Measurements from ENCODE around the gene DNM1. TPM values are rescaled to one million over a fixed set of nuclear protein-coding genes. Genes with fewer than 3 reads are reported as not detected.
"Not testable (repeated sequence)": the region's sequence is repeated elsewhere in the genome, so short reads cannot be mapped to it uniquely, and the experiment has no call there.

The DNM1 gene
- total RNA-seq, 2 experiments from 2014 or later: 0.37 to 0.58 TPM

DNA sequence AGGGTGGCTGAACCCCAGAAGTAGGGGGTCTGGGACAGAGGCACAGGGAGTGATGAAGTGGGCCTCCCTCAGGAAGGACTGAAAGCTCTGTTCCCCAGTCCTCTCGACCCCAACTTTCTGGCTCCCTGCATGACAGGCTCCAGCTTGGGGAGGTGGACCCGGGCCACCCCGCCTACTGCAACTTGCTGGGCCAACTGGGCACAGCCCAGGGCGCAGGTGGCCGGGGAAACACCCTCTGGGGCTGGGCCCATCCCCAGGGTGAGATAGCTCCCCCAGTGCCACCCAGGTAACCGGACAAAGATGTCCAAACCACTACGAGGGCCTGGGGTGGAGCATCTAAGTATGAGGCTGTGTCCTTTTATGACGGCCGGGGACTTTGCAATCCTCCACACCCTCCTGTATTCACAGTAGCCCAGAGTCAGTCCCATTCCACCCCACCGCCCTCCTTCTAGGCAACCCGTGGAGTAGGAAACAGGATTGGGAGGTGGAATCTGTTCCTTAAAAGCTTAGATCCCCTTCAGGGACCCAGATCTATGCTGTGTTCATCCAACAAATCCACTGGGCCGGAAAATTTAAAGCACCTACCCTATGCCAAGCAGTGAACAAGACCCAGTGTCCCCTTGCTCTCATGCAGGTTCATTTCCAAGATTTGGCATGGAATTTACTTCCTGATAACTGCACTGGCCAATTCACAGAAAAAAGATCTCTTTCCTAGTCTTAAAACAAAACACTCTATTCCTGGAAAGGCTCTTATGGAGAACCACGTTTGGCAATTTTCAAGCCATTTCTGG, 19.9 kb downstream of the DNM1 start:
- no peaks in the 10 kb centered on the region for H3K27me3 Mint-ChIP-seq
- no peaks in the 10 kb centered on the region for H3K36me3 Mint-ChIP-seq
- H3K4me3 Mint-ChIP-seq: no peak overlapping the region
- no peak for DNase-seq
- no peak overlapping the region for H3K27ac Mint-ChIP-seq
- H3K9me3 Mint-ChIP-seq: no peaks in the 10 kb centered on the region
- peaks cover 7% of the 10 kb centered on the region for H3K4me1 Mint-ChIP-seq

DNA sequence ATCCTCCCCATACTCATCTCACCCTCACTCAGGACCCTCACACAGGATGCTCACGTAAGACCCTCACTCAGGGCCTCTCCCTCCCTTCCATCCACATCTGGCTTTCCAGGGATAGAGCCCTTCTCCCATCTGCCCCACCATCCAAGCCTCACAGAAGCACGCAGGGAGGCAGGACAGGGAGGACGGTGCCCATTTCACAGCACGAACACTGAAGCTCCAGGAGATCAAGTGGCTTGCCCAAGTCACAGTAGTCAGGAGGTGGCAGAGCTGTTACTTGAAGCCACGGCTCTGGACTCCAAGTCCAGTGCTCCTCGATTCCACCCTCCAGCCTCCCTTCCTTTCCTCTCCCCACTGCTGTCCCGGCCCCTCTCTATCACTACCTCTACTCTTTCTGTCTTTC, 21.7 kb downstream of the DNM1 start:
- no peak overlapping the region for H3K4me3 Mint-ChIP-seq

DNA sequence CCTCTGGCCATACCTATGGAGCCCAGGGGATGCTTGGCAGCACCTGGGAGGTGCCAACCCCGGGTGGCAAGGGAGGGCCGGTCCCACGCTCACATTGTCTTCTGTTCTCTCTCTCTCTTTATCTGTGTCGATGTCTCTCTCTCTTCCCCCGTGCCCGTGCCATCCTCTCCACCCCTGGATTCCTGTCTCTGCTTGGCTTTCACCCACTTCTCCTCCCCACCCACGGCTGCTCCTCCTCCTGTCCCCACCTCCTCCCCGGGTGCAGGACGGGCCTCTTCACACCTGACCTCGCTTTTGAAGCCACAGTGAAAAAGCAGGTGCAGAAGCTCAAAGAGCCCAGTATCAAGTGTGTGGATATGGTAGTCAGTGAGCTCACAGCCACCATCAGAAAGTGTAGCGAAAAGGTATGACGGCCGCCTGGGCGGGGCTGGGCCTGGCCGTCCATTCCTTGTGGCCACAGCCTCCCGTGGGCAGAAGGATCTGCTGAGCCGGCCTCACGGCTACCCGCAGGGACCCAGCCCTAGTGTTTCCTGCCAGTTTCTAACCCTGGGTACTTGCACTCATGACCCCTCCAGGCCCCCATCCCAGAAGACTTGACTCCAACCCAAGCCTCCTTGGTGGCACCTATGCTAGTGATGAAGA, 22.7 kb downstream of the DNM1 start:
- Mint-ChIP-seq H3K27ac (no peak overlapping the region), H3K27me3 (no peaks in the 10 kb centered on the region), H3K4me3 (no peak overlapping the region), H3K4me1 (no peaks in the 10 kb centered on the region), H3K36me3 (no peaks in the 10 kb centered on the region), H3K9me3 (no peaks in the 10 kb centered on the region)
- no peak for DNase-seq

More for the DNA sequence above, 21.7 kb downstream of the DNM1 start:
- Mint-ChIP-seq H3K9me3 (no peaks in the 10 kb centered on the region), H3K36me3 (no peaks in the 10 kb centered on the region), H3K4me1 (no peaks in the 10 kb centered on the region), H3K27me3 (no peaks in the 10 kb centered on the region), H3K27ac (no peak overlapping the region)
- DNase-seq: no peak

DNA sequence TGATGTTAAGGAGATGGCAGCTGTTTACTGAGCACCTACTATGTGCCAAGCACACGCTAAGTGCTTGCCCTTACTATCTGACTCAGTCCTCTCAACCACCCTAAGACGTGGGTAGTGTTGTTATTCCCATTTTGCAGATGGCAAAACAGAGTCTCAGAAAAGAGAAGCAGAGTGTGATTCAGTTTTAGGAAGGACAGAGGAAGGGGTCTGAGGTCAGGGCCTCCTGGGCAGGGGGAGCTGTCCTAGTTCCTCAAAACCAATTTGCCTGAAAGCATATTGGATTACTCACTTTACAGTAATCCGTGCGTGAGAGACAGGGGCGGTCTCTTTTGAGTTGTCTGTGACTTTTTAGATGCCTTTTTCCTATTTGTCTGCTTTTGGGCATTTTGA, 23.2 kb downstream of the DNM1 start:
- Mint-ChIP-seq H3K4me1 (no peaks in the 10 kb centered on the region), H3K36me3 (no peaks in the 10 kb centered on the region), H3K9me3 (no peaks in the 10 kb centered on the region)

DNA sequence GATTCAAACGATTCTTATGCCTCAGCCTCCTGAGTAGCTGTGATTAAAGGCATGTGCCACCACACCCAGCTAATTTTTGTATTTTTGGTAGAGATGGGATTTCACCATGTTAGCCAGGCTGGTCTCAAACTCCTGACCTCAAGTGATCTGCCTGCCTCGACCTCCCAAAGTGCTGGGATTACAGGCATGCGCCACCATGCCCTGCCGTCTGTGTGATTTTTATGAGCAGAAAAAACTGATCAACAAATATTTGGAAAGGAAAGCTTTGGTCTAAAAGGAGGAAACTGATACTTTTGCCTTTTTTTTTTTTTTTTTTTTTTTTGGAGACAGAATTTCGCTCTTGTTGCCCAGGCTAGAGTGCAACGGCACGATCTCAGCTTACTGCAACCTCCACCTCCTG, 27.7 kb downstream of the DNM1 start:
- H3K36me3 Mint-ChIP-seq, H3K4me1 Mint-ChIP-seq, H3K4me3 Mint-ChIP-seq, DNase-seq, H3K27me3 Mint-ChIP-seq, H3K9me3 Mint-ChIP-seq, H3K27ac Mint-ChIP-seq: not testable (repeated sequence)

More for the DNA sequence above, 23.2 kb downstream of the DNM1 start:
- Mint-ChIP-seq H3K4me3 (no peak overlapping the region), H3K27ac (no peak overlapping the region), H3K27me3 (no peaks in the 10 kb centered on the region)
- no peak for DNase-seq

DNA sequence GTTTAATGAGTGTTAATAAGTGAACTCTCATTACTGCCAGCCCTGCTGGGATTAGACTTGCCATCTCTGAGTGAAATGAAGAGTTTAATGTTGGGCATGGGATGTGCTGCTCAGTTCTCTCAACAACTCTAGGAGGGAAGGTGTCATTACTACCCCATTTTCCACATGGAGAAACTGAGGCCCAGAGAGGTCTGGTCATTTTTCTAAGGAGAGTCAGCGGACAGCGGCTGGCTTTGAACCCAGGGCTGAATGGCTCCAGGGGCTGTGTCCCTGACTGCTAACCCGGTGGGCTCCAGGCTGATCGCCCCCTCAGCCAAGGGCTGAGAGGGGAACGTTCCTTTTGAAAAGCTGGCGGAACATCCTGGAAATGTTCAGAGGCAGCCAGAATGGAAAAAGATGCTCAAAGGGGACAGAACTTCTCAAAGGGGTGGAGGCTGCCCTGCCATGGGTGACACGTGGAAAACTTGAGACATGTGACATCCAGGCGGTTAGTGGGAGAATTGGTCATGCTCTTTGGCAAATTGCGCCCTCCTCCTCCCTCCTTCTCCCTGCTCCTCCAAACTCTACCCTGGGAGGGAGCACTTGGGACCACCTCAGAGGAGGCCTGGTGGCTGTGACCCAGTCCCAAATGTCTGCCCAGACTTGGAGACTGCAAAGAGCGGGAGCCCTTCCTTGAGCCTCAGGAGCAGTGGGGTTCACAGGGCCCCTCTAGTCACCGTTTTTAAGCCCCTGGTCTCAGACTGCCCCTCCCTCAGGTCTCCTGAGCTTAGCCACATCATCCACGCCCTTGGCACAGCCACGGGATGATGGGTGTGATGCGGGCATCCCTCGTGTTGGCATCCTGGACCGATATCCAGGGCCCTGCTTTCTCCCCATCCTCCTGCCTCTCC, 28.7 kb downstream of the DNM1 start:
- H3K27me3 Mint-ChIP-seq: no peaks in the 10 kb centered on the region
- no peaks in the 10 kb centered on the region for H3K9me3 Mint-ChIP-seq
- H3K27ac Mint-ChIP-seq: no peak overlapping the region
- DNase-seq: no peak
- H3K4me3 Mint-ChIP-seq: no peak overlapping the region
- H3K36me3 Mint-ChIP-seq: no peaks in the 10 kb centered on the region
- H3K4me1 Mint-ChIP-seq: no peaks in the 10 kb centered on the region

DNA sequence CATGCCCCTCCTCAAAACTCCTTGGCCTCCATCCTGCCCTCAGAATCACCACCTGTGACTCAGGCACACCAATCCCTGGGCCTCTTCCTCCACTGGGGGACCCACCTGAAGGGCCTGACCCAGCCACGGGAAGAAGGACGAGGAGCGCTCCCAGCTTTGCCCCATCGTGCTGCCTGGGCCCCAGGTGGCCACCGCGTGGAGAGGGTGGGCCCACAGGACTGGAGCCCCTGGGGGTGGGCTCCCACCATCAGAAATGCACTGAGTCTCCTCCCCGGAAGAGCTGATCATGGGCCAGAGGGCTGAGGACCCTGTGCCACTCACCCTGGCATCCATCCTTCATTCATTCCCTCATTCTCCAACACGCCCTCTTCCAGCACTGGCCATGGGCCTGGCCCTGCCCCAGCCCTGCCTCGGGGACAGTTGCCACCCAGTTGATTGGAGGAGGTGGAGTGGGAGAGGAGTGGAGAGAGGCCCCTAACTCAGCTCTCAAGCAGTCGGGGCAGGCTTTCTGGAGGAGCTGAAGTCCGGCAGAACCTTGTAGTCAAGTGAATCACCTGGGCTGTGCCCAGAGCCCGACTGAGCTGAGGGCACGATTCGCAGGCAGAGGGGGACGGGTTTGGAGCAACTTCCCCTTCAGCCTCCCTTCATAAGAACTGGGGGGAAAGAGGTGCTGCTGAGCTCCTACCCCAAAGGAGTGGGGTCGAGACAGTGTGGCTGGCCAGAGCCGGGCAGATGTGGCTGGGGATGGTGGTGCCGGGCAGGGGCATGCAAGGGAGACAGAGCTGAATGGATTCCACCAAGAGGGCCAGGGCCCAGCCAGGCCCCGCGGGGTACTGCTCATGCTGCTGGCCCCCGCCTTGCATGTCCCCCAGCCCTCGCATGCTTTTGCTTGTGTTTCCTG, 29.6 kb downstream of the DNM1 start:
- Mint-ChIP-seq H3K4me1 (no peaks in the 10 kb centered on the region), H3K36me3 (no peaks in the 10 kb centered on the region), H3K9me3 (no peaks in the 10 kb centered on the region), H3K27ac (no peak overlapping the region), H3K27me3 (no peaks in the 10 kb centered on the region), H3K4me3 (no peak overlapping the region)
- DNase-seq: no peak

DNA sequence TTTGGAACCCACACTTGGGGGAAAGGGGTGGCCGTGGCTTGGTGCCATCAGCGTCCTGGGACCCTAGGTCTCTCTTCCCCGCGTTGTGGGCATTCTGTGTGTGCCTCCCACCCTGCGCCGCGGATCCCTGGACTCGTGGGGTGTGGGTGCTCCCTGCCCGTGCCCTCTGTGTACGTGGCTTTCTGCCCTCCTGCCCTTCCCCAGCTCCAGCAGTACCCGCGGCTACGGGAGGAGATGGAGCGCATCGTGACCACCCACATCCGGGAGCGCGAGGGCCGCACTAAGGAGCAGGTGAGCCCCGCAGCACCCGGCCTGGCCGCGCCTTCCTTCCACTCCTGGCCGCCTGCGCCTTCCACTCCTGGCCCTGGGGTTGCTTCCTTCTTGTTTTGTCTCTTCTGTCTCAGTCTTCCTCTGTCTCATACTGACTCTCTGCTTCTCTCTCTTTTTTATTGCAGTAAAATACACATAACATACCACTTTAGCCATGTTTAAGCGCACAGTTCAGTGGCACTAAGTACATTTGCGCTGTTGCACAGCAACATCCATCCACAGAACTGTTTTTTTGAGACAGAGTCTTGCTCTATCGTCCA, 30.7 kb downstream of the DNM1 start:
- Mint-ChIP-seq H3K27ac (no peak overlapping the region), H3K4me3 (no peak overlapping the region), H3K4me1 (no peaks in the 10 kb centered on the region), H3K36me3 (no peaks in the 10 kb centered on the region), H3K9me3 (no peaks in the 10 kb centered on the region), H3K27me3 (no peaks in the 10 kb centered on the region)
- no peak for DNase-seq

DNA sequence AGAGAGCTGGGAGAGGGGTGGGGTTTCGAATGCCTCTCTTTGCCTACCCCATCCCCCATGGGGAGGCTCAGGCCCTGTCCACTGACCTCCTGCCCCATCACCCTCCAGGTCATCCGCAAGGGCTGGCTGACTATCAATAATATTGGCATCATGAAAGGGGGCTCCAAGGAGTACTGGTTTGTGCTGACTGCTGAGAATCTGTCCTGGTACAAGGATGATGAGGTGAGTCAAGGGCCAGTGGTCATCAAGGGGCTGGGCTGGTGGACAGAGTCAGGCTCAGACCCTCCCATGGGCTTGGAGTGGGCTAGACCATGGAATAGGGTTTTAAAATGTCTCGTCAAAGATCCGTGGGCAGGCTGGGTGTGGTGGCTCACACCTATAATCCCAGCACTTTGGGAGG, 38.9 kb downstream of the DNM1 start:
- Mint-ChIP-seq H3K36me3 (no peaks in the 10 kb centered on the region), H3K4me3 (no peak overlapping the region), H3K9me3 (no peaks in the 10 kb centered on the region), H3K27ac (no peak overlapping the region), H3K27me3 (peaks cover 30% of the 10 kb centered on the region), H3K4me1 (peaks cover 6% of the 10 kb centered on the region)
- DNase-seq: no peak

DNA sequence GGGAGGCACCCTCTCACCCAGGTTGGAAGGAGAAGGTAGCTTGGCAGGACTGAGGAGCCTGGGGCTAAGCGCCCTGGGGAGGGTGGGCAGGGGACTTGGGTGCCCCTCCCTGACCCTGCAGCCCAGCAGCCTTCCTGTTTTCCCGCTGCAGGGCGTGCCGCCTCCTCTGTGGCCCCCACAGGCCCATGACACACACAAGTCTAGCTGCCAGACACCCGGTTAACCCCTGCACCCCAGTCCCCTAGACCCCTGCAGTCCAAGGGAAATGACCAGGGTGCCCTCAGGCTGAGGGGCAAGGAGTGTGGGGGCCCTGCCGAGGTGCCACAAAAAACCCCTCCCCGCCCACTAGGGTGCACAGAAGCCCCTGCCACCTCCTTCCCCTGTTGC, 39.6 kb downstream of the DNM1 start:
- no peak overlapping the region for H3K4me3 Mint-ChIP-seq
- no peak for DNase-seq
- H3K27ac Mint-ChIP-seq: no peak overlapping the region
- H3K27me3 Mint-ChIP-seq: peaks cover 30% of the 10 kb centered on the region
- peaks cover 6% of the 10 kb centered on the region for H3K4me1 Mint-ChIP-seq
- no peaks in the 10 kb centered on the region for H3K9me3 Mint-ChIP-seq
- no peaks in the 10 kb centered on the region for H3K36me3 Mint-ChIP-seq

DNA sequence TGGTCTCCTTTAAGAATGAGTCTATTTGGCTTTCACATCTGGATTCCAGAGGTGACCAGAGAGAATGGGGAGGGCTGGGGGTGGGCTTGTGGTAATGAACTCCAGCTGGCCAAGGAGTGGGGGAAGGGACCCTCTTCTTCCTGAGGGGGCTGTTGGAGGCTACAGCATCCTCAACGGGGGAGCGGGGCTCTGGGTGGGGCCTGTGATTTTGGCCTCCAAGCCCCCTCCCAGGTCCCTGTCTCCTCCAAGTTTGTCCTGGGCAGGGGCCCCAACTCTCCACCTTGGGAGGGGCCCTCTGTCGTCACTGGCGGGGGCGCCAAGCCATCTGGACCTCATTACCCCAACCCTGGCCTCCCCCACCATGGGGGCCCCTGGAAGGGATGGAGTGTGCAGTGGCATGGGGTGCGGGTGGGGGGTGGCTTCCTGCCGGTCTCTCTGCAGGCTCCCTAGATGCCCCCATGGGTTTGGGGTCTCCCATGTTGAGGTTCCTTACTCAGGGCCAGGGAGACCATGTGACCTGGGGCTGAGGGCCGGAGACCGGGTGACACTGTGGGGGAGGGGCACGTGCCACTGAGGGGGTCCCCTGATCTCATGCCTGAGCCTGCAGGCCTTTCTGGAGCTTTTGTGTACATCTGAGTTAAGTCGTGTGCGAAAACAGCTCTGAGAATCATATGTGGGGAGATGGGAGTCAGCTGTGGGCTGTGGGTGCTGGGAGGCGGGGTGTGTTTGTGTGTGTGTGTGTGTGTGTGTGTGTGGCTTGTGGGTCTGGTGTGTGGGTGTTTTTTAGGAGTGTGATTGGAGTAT, 40.2 kb downstream of the DNM1 start:
- H3K36me3 Mint-ChIP-seq: no peaks in the 10 kb centered on the region
- no peak overlapping the region for H3K4me3 Mint-ChIP-seq
- H3K27ac Mint-ChIP-seq: no peak overlapping the region

DNA sequence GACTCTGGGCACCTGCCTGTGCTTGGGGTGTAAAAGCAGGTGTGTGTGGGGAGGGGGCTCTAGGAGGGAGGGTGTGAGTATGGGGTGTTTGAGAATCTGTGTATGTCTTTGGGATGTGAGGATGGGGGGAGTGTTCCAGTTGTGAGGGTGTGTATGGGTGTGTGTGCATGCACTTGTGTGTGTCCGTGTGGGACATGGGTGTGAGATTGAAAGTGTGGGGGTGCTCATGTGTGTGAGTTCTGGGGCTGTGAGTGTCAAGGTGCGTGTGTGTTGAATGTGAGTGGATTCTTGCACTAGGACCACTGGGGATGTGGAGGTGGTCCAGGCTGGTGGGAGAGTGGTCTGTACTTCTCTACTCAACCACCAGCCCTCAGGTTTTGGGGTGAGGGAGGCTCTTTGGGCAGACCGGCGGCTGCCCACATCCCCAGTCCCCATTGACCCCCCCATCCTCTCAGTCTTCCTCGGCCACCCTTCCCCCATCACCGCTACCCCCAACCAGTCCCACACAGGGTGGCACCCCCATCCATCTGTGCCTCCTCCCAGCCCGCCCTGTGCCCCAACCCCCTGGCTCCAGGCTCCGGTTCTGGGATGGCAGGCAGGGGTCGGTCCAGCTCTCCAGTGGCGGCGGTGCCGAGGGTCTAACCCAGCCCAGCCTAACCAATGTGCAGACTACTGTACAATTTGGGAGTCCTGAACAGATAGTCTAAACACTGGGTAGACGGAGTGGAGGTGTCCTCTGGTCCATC, 41.1 kb downstream of the DNM1 start:
- no peaks in the 10 kb centered on the region for H3K36me3 Mint-ChIP-seq
- H3K27ac Mint-ChIP-seq: no peak overlapping the region
- no peaks in the 10 kb centered on the region for H3K9me3 Mint-ChIP-seq
- no peak for DNase-seq
- no peak overlapping the region for H3K4me3 Mint-ChIP-seq
- H3K4me1 Mint-ChIP-seq: peaks cover 6% of the 10 kb centered on the region
- H3K27me3 Mint-ChIP-seq: peaks cover 30% of the 10 kb centered on the region

More for the DNA sequence above, 40.2 kb downstream of the DNM1 start:
- no peak for DNase-seq
- Mint-ChIP-seq H3K27me3 (peaks cover 30% of the 10 kb centered on the region), H3K9me3 (no peaks in the 10 kb centered on the region), H3K4me1 (peaks cover 6% of the 10 kb centered on the region)

DNA sequence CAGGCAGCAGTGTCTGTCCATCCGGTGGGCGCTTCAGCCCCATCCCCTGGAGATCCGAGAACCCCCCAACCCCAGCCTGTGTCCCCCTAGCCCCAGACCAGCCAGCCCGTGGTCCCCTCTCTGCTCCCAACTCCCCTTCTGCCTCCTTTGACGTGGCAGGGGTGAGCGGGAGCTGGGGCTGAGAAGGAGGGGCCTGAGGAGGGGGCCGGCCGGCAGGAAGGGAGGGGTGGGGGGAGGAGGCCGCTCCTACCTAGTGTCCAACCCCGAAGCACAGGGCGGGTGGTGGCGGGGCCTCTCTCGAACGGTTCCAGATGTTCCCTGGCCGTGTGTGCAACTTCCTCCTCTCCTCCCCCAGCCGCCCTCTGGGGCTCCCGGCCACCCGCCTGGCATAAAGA, 41.7 kb downstream of the DNM1 start:
- peaks cover 10% of the 10 kb centered on the region for H3K4me1 Mint-ChIP-seq
- H3K27me3 Mint-ChIP-seq: peaks cover 30% of the 10 kb centered on the region
- no peak overlapping the region for H3K4me3 Mint-ChIP-seq
- DNase-seq: no peak
- H3K9me3 Mint-ChIP-seq: no peaks in the 10 kb centered on the region
- H3K27ac Mint-ChIP-seq: no peak overlapping the region
- no peaks in the 10 kb centered on the region for H3K36me3 Mint-ChIP-seq
